GM19035 (cell line): Measurements from ENCODE around the gene SUFU.

ENCODE experiments used
- ATAC-seq: cut with Tn5 transposase; IDR thresholded peaks from one replicate; pipeline ENCODE4 v1.9.1; 2021; ENCODE audit not compliant: unreplicated experiment

Gene SUFU

DNA sequence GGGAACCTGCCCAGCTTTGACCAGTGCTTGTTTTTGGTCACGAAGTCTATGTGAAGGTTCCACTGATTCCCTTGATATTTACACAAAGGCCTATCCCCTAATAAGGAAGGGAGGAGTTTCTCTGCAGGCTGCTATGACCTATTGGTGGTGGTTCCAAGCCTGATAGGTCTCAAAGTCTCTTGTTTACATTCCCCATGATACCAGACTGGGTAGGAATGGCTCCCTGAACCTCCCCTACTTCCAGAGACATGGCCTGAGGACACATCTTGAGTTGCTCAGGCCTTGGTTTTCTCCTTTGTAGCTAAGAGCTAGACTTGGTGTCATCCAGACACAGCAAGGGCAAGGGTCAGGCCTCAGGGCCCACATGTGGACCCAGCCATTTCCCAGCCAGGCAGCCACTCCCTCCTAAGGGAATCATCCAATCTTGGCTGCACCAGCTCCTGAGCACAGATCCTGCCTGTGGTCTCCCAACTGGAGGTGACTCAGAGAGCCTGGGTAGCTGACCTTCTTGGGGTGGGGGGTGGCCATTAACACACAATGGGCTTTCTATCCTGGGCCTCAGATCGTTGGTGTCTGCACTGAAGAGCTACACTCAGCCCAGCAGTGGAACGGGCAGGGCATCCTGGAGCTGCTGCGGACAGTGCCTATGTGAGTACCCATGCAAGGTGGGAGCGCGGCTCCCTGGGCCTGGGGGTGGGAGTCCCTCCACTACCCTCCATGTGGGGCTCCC lies 89.5 kb downstream of the SUFU start:
- ATAC-seq = no peak

DNA sequence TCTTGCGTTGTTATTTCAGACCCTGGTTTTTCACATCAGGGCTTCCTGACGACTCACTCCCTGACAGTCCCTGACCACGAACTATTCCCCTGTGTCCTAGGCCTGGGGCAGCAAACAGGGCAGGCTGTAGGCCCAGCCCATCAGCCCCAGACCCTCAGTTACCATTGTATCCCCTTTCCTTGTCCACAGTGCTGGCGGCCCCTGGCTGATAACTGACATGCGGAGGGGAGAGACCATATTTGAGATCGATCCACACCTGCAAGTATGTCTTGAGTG lies 90.0 kb downstream of the SUFU start:
- ATAC-seq = no peak

DNA sequence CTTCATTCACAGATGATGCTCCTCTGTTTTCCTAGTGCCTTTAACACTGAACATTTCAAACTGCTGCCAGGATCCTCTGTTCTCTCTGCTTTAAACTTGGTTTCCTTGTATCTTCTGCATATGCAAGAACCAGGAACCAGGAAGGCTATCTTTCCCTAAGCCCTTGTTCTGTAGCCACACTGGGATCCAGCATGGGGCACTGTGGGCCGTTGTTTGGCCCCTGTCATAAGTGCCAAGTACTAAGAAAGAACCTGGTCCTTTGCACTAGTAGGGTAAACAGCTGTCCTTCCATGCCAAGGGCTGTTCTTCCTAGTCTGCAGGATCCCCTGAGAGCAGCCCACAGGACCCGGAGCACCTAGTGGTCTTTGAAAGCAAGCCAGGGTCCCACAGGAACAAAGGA lies 91.5 kb downstream of the SUFU start:
- no peak for ATAC-seq

DNA sequence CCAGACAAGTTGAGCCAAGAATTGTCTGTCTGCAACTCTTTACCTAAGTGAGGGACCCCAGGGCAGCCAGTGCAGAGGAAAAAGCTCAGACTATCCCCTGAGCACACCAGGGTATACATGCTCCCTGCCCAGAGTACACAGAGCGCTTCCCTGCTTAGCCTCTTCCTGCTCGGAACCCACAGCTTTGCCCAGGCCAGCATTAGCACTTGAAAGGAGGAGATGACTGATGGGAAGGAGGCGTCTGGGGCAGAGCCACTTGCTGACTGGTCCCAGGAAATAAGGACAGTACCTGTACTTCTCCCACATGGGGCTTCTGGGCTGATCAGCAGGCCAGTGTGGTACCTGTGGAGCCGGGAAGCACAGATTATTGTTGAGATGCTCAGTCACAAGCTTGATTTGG lies 92.1 kb downstream of the SUFU start:
- no peak for ATAC-seq

DNA sequence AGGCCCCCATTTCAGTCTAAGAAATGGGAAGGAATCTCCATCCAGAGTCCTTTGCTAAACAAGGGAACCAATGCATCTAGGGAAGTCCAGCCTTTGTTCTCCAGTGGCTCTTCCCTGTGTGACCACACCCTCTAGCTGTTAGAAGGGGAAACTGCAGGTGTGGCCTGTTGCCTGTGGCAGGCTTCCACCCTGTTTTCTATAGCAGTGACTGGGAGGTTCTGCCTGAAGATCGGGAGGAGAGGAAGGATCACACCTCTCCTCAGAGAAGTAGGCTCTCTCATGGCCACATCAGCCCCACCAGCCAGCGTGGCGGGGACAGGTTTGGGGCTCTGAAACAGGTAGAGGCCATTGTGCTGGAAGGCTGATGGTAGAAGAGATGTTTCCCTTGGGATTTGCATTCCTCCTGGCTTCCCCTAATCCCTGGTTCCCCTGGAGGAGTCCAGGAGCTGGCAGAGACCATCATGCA lies 92.8 kb downstream of the SUFU start:
- ATAC-seq = no peak

DNA sequence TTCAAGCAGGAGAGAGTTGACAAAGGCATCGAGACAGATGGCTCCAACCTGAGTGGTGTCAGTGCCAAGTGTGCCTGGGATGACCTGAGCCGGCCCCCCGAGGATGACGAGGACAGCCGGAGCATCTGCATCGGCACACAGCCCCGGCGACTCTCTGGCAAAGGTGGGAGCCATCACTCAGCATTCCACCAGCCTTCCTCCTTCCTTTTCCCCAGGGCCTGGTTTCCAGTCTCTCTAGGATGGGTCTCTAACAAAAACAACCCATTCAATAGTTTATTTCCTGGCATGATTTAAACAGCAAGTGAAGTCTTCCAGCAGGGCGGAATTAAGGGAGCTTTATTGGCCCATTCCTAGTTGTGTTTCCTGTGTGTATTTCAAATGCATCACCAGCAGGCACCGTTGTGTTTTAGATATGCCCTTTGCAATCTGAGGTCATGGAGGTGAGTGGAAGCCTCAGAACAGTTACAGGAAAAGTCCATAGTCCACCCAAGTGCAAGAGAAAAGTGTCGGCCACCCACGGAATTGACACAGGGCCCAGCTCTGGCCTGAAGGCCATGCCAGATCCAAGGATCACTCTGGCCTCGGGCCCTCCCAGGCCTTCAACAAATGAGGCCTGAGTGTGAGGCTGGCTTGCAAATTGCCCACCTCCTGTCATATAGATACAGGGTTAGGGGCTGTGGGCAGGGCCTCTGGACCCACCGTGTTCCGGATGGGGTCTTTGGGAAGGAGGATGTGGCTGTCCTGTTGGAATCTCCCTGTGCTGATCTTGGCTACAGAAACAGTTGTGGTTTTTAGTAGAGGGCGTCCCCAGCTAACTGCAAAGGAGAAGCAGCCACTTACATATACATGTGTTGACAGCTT lies 93.6 kb downstream of the SUFU start:
- no peak for ATAC-seq

DNA sequence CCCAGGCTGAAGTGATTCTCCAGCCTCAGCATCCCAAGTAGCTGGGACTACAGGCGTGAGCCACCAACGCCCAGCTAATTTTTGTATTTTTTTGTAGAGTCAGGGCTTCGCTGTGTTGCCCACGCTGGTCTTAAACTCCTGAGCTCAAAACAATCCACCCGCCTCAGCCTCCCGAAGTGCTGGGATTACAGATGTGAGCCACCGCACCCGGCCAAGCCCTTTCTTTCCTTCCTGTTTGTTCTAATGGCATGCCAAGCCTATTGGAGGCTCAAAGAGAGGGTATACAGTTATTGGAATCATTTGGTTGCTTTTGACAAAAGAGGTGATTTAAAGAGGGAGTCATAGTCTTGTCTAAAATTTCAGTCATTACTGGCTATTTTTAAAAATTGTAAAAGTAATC lies 94.5 kb downstream of the SUFU start:
- no peak for ATAC-seq

DNA sequence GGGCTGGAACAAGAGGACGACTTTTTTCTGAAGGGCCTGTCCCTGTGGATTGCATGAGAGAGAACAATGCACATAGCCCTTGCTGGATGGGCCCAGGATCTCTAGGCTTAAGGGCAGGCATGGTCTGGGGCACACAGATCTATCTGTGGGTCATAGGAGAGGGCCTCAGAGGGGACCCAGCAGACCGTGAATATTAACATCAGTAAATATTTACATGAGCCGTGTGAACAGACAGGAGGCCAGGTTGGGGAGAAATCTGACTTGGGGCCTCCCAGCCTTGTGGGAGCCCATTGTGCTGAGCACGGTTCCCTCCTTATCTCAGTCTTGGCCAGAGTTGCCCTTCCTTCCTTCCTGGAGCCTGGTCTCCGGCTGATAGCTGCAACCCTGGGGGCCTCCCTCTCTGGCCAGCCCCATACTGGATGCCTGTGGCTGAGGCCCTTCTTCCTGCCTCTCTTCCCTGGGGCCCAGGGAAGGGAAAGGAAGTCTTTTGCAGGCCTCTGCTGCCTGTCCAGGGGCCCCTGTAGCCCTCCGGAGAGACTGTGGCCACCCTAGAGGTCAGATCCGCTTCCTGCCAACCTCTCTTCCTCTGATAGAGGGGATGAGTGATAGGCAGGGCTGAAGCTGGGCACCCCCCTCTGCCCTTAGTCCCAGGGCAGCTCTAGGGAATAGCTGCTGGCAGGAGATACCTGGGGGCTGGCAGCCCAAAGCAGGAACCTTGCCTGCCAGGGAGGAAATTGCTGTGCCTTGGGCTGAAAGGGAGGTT lies 96.0 kb downstream of the SUFU start:
- ATAC-seq = no peak

DNA sequence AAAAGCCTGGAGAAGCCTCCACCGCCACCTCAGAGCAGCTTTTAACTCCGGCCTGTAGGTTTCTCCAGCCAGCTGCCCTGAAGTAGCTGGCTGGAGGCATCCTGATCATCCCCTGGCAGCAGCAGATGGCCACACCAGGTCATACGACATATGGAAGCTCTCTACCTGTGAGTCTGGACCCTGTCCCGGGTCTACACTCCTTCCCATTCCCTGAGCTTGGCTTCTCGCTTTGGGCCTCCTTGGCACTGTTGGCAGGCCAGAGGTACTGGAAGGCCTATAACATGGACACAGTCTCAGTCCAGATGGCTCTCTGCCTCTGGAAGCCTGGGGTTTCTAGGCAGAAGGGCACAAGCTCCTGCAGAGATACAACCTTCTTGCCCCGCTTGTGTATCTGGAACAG lies 97.0 kb downstream of the SUFU start:
- ATAC-seq = no peak

DNA sequence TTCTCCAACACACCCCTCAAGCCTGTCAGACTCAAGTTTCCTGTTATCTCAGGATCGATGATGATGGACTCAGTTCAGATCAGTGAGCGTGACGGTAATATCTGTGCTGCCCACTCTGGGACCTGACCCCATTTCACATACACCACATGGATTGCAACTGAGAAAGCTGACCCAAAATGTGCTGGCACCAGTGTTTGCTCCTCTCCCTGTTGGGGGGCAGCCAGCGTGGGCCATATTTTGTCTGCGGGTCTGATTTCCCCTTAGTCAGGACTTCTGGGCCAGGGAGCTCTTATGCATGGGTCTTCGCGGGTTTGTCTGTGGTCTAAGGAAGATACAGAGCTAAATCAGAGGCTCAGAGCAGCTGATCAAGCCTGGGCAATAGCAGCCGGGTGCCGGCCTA lies 97.9 kb downstream of the SUFU start:
- no peak for ATAC-seq

DNA sequence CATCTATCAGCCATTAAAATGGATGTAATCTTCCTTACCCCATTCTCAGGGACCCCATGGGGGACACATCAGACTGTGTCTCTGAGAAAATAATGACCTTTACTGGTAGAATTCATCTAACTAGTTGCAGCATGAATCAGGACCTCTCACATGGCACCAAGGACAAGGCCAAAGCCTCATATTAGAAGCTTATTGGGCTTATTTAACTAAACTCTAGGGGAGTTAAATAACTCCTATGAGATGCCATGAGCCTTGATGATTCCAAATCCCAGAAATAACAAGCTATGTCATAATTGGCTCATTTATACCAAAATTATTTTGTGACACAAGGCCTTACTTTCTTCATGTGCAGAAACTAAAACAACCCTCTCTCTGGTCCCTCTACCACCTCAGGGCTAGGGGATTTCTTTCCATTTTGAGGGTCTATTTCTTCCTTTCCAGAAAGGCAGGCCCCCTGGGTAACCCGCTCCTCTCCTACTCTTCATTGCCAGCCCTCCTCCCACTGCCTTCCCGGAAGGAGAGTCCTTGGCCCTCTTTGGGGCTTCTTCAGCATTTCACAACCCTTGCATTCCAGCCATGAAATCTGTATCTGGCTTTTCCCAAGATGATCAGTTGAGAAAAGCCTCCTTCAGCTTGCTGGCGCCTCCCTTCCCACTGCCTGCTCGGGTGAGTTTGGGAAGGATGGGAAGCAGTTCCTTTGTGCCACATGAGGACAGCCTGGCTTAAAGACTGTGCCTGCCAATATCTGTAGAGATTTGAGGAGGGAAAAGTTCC lies 98.7 kb downstream of the SUFU start:
- no peak for ATAC-seq

DNA sequence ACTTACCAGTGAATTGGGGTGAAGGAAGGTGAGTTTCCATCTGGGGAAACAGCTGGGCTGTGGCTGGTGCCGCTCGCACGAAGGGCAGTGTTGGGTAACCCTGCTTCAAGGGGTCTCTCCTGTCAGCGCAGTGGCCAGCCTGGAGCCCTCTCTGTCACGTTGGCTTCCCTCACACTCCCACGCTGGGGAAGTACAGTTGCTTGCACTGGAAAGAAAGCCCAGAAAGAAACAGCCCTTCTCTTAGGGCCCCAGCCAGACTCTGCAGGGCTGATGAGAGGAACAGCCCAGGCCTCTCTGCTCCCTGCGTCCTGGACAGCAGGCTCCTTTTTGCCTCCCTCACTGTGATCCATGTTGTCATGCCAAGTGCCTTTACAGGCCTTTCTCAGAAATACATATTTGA lies 100.2 kb downstream of the SUFU start:
- no peak for ATAC-seq

DNA sequence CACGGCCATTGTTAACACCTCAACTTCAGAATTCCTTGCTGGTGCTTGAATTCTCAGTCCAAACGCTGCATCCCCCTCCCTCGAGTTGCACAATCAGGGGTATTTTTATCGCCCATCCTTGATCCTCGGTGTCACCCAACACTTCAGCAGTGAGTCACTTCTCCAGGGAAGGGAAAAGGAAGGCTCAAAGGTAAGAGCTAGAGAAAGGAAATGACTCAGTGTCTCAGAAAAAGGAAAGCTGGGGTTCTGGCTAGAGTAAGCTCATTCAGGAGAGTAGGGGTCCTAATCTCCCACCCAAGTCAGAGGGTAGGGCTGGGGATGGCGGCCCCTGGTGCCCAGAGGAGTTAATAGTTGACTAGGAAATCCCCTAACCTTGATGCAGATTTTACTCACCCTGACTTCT lies 100.7 kb downstream of the SUFU start:
- no peak for ATAC-seq

DNA sequence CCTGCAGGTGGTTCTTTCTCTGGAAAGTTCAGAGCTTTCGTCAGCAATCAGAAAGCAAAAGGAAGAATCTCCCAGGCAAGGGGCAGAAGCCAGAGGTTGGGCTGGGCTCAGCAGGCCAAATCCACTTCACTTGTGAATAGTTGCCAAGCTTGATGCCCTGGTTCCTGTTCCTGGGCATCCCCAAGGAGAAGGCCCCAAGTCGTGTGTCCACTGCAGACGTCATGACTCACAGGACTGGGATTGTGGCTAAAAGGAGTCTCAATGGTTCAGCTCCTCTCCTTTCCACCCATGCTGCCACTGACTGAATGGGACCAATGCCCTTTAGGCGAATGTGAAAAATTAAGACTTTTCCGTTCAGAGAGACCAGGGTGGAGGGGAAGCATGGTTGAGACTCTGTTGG lies 101.9 kb downstream of the SUFU start:
- ATAC-seq = no peak

DNA sequence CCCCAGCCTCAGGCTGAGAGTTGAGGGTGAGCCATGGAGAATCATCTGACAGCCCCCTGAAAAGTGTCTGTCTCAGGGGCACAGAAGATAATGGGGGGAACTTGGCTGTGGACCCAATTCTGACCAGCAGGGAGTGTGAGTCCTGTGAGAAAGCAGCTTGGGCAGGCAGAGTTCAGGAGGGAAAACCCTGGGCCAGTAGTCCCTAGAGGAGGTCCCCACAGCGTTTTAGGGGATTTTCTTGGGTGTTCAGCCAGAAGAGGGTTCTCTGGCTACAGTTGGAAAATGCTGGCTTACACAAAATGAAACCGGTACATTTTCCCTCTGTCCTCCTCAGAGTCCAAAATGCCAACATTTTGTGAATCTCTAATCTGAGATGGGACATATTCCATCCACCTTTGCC lies 104.7 kb downstream of the SUFU start:
- ATAC-seq = no peak

DNA sequence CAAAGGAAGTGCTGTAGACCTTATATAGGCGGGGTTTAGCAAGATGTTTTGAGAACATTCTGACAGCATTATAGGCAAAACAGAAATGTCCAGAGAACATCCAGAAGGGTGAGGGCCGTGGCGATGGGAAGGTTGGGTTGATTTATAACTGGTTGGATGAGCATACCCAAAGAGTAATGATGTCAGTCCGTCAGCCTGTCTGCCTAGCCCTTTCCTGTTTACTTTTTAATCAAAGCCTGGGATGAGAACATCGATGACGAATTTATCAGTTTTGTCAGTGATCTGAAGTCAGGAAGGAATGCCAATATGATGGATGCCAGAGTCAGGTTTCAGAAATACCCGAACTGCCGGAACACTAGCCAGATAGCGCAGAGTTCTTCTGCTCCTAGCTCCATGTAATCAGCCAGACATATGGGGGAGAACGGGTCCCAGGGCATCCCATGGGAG lies 106.7 kb downstream of the SUFU start:
- ATAC-seq = no peak

DNA sequence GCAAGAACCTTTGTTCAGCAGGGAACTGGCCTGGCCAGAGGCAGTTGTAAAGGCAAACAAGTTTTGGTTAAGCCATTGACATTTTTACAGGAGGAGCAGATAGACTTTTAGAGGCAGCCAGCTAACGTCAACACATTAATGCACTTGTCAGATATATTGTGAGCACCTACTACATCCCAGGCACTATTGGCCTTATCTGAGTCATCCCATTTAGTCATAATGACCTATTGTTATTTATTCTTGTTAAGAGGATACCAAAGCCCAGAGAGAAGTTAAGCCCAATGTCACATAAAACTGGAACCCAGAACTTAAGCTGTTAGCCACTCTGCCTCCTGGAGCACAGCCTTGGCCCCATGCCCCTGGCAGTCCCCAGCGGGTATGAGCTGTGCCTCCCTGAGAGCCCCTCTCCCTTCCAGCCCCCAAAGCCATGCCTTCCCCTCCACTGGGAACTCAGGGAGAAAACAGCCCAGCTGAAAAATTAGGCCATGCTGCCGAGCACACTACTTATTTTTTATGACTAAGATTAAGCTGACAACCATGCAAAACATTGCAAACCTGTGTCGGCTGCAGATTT lies 107.8 kb downstream of the SUFU start:
- no peak for ATAC-seq

DNA sequence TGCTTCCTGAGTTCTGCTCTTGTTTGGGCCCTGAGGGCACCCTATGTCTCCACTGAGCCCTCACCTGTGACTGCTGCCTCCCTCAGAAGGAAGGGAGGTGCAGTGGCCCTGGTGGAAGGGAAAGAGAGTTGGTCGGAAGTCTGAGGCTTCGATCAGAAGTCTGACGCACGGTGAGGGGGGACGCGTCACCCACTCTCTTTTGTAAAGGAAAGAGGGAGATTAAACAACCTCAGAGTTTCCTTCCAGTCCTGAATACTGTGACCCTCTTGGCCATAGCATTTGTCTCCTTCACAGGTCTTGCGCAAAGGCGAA lies 109.1 kb downstream of the SUFU start:
- ATAC-seq = no peak

DNA sequence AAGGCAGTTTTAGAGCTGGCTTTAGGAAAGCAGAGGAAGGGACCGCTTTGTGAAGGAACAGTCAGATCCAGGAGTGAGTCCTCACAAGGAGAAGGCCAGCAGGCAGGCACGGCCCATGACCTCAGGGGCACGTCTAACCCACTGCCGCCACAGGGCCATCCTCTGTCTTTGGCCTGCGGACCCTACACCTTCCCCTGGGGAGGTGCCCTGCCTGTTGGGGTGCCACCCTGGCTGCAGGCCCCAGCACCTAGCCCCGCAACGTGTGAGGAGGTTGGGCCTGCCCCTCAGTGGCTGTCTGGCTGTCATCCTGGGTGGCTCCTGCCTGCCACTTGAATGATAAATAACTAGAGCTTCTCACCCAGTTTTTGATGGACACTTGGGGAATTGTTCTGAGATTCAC lies 109.5 kb downstream of the SUFU start:
- no peak for ATAC-seq

DNA sequence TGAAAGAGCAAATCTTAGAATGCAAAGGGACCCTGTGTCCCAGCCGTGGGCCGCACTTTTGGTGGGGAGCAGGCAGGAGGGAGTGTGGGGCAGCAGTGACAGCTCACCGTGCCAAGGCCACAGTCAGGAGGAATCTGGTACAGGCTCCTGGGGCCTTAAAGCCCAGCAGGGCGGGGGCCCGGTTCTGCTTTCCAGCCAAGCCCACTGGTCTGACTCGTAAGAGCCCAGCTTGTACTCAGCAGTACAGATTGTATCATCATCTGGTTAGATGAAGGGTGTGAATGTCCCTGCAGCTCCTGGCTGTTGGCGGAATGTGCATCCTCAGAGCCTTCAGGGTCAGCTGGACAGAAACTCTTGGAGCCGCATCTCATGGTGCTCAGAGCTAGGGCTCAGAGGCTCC lies 110.0 kb downstream of the SUFU start:
- no peak for ATAC-seq

DNA sequence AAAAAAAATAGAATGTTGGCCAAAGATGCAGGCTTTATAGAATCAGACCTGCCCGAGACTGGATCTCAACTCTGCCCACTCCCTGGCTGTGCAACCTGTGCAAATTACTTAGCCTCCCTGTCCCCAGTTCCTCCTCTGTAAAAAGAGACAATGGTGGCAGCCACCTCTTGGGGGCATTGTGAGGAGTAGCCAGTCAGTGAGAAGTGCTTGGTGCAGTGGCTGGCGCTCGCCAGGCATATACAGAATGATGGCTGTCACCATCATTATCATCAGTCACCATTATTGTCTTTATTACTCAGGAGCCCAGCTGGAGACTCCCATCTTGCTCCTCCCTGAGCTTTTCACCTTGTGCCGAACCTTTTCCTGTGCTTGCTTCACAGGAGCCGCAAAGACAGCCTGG lies 111.1 kb downstream of the SUFU start:
- ATAC-seq = no peak
